HepG2 (cell line): ENCODE data around the gene NCF4. TPM values are rescaled to one million over a fixed set of nuclear protein-coding genes. Genes with fewer than 3 reads are reported as not detected.

Source experiments
- BORCS8-MEF2B ChIP-seq: sonication (generic); formaldehyde crosslinking; IDR thresholded peaks from 2 replicates; pipeline ENCODE4 v1.8.0; 2022; ENCODE audit warnings: mild to moderate bottlenecking, missing genetic modification reagents
- FOXJ3 ChIP-seq: sonication (generic); formaldehyde crosslinking; IDR thresholded peaks from 2 replicates; pipeline ENCODE4 v1.4.0; 2020; ENCODE audit warnings: missing genetic modification reagents, mild to moderate bottlenecking, borderline replicate concordance
- FOXK1 ChIP-seq: sonication (generic); formaldehyde crosslinking; IDR thresholded peaks from 2 replicates; pipeline ENCODE4 v1.4.0; 2020; ENCODE audit warnings: low read depth, missing genetic modification reagents, borderline replicate concordance
- HNRNPL ChIP-seq: fragments of 200-400 bp; formaldehyde crosslinking; IDR thresholded peaks from 2 replicates; pipeline ENCODE4 v1.6.1; 2017; ENCODE audit warnings: mild to moderate bottlenecking, low read depth, low read length
- NFAT5 ChIP-seq: sonication (generic); formaldehyde crosslinking; IDR thresholded peaks from 2 replicates; pipeline ENCODE4 v1.4.0; 2020; ENCODE audit warnings: missing genetic modification reagents
- ZNF567 ChIP-seq: sonication (generic); formaldehyde crosslinking; IDR thresholded peaks from 2 replicates; pipeline ENCODE4 v1.8.1; 2023; ENCODE audit warnings: mild to moderate bottlenecking, missing genetic modification reagents, borderline replicate concordance
- ZNF678 ChIP-seq: sonication (generic); formaldehyde crosslinking; IDR thresholded peaks from 2 replicates; pipeline ENCODE4 v1.4.0; 2020; ENCODE audit warnings: mild to moderate bottlenecking, missing genetic modification reagents
- ZNF766 ChIP-seq: sonication (generic); formaldehyde crosslinking; IDR thresholded peaks from 2 replicates; pipeline ENCODE4 v1.5.0; 2020; ENCODE audit warnings: missing genetic modification reagents, borderline replicate concordance
- polyA plus RNA-seq, 8 experiments: library from polyadenylated mRNA; depleted of rRNA in 3 of 8; stranded (reverse) in 7 of 8; unstranded in 1 of 8; fragments of >200 nt; fragmentation: Illumina TruSeq in 4 of 8; extraction: Trizol in 4 of 8; gene quantifications; 2 replicates each; pipeline versions ENCODE4 v1.2.1 to v1.2.3, GENCODE V29; 2011 to 2016; ENCODE audit warnings: low read depth in 4 of 8, missing spikeins in 1 of 8, mixed read lengths in 1 of 8; ENCODE audit not compliant: insufficient read depth in 1 of 8
- total RNA-seq, 5 experiments: library from RNA; depleted of rRNA; stranded (reverse); fragments of >200 nt; fragmentation: Illumina TruSeq; extraction: Trizol; gene quantifications; 2 replicates each; pipeline ENCODE4 v1.2.3, GENCODE V29; 2016; ENCODE audit warnings: low read depth in 1 of 5
- TF ChIP-seq, protein P1 (sequence below): sonication (generic); formaldehyde crosslinking; IDR thresholded peaks from 2 replicates; pipeline ENCODE4 v1.4.0; 2020; ENCODE audit warnings: missing genetic modification reagents; ENCODE audit errors: not compliant biosample characterization
- TF ChIP-seq, protein P2 (sequence below): sonication (generic); formaldehyde crosslinking; IDR thresholded peaks from 2 replicates; pipeline ENCODE4 v1.4.0; 2020; ENCODE audit warnings: mild to moderate bottlenecking, missing genetic modification reagents

NCF4 gene
- total and polyA plus RNA-seq, 2 of the 13 experiments (the other 11 are each of a cell fraction or from before 2014, with no cell fraction given), result not detected

DNA sequence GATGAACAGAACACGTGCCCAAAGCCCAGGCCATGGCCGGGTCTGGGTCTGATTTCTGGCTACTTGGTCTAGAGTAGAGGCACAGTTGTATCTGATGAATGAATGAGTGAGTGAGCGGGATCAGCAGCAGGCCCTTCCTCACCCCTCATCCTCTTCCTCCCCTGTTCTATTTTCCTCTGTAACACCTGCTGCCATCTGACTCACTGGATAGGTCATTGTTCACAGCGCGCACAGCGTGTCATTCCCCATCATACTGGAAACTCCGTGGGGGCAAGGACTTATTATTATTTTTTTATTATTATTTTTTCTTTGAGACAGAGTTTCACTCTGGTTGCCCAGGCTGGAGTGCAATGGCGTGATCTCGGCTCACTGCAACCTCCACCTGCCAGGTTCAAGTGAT lies 13.9 kb downstream of the NCF4 start (continued):
- TF ChIP-seq NFAT5 (CRISPR knock-in tag) (no peak), BORCS8-MEF2B (CRISPR knock-in tag) (no peak), ZNF678 (CRISPR knock-in tag) (no peak), ZNF766 (no peak), HNRNPL (no peak), FOXK1 (CRISPR knock-in tag) (no peak), FOXJ3 (CRISPR knock-in tag) (no peak), ZNF567 (CRISPR knock-in tag) (no peak)
- TF ChIP-seq, protein P1, sequence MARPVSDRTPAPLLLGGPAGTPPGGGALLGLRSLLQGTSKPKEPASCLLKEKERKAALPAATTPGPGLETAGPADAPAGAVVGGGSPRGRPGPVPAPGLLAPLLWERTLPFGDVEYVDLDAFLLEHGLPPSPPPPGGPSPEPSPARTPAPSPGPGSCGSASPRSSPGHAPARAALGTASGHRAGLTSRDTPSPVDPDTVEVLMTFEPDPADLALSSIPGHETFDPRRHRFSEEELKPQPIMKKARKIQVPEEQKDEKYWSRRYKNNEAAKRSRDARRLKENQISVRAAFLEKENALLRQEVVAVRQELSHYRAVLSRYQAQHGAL (CRISPR knock-in tag), result no peak
- TF ChIP-seq, protein P2, sequence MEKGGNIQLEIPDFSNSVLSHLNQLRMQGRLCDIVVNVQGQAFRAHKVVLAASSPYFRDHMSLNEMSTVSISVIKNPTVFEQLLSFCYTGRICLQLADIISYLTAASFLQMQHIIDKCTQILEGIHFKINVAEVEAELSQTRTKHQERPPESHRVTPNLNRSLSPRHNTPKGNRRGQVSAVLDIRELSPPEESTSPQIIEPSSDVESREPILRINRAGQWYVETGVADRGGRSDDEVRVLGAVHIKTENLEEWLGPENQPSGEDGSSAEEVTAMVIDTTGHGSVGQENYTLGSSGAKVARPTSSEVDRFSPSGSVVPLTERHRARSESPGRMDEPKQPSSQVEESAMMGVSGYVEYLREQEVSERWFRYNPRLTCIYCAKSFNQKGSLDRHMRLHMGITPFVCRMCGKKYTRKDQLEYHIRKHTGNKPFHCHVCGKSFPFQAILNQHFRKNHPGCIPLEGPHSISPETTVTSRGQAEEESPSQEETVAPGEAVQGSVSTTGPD (CRISPR knock-in tag), result no peak
